Measurements from ENCODE around the gene TMEM165.

DNA sequence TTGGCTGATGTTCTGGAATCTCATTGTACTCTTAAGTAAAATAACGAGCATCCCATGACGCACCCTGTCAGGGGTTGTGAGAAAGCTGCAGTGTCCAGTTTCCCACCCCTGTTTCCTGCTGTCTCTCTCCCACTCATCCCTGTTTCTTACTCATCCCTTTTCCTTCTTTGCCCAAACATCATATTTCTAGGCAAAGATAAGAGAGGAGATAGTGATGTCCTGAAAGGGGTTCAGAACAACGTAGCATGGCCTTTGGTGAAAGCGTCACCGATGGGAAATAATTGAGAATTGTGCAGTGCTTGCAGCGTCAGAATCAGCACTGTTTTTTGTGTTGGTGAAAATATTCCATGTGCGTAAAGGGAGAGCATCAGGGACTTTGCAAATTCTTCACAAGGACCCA, 23.5 kb upstream of the TMEM165 start:
- TF ChIP-seq CTCF (IDR thresholded peaks at IDR 0.05) = no peak
- TF ChIP-seq POLR2A (IDR thresholded peaks at IDR 0.05) = no peak

Measured in body of pancreas (tissue), 4 donors.